ENCODE results near the gene TTI1.

TTI1 gene

DNA sequence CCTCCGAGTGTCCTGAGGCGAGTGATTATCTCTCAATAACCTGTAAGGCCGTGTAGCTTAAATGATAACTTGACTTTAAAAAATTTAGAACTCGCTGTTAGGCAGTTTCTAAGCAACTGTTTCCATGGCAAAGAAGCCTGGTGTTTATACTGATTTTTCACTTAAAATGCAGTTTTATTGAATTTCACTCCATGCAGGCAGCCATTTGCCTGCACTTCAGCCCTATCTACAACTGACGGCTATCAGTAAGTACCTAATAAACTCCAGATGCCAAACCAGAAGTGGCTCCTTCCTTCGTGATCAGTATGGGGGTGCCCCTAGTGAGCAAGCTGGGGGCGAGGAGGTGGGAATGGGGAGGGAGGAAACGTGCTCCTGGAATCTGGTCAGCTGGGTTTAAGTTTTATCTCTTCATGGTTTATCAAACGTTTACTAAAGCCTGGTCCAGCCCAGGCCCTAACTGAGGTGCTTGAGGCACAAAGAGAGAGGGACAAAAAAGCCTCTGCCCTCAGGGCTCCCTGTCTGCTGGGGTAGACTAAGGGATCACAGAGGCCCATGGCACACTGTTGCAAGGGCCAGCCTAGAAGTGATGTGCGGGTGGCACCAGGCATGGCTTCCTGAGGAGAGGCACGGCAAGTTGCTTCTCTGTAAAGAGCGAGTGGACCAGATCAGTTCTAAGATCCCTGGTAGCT is 45.5 kb downstream of the TTI1 start:
- DNase-seq (ENCODE audit: low spot score) = no peak

DNA sequence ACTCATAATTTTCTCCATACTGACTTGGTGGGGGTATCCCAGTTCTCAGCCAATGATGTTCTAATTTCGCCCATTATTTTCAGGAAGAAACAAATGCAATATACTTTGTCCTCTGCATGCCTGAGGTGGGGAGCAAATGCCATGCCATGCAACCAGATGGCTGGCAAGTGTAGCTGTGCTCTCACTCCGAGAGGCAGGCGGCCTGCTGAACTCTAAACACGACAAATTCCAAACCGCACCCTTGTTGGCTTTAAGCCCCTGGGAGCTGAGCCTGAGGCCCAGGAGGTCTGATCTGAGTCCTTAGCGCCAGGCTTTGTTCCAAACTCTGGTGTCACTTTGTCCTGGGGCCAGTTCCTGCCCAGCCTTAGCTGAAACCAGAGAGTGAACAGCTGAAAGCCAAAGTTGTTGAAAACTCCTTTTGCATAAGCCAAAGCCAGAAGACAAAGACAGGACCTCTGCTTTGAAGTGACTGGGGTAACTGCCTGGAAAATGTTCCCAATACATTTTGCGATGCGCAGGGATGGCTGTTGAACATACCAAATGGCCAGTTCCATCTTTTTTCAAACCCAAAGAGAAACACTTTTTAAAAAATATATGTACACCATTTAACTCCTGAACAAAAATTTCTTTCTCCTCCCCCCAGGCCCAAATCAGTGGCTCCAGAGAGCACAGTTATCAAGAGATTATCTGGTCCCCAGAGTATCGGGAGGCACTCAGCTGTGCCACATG is 46.2 kb downstream of the TTI1 start:
- peak; percentile 63 for DNase-seq (ENCODE audit: low spot score)

DNA sequence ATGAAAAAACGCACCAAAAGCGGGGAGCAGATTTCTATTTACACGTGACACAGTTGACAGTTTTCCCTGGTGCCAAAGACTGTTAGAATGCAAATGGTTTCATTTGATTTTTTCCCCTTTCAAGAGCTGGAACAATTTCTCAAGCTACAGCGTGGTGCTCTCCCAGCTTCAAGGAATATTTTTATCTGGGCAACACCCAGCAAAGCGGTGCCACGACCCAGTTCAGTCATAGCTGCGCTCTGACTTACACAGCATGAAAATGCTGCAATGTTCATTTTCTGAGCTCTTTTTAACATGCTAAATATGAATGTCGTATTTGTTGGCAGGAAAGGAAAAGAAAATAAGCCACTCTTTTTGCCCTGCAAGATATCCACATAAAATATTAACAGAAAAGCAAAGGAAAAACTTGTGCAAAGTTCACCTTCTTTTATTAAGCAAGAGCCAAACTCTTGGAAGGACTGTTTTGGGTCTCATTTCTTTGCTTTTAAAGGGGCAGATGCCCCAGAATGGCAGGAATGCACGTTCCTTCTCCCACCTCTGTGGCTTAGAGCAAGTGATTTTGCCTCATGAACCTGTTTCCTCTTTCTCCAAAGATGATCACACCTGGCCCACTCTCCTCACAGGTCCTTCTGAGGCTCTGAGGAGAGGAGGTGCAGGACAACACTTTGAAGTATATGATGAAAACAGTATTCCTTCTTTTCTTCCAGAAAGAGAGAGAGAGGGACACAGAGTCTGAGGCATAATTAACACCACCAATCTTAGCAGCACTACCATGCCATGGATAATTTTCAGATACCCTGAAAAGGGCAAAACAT is 47.0 kb downstream of the TTI1 start:
- DNase-seq (ENCODE audit: low spot score) = no peak

DNA sequence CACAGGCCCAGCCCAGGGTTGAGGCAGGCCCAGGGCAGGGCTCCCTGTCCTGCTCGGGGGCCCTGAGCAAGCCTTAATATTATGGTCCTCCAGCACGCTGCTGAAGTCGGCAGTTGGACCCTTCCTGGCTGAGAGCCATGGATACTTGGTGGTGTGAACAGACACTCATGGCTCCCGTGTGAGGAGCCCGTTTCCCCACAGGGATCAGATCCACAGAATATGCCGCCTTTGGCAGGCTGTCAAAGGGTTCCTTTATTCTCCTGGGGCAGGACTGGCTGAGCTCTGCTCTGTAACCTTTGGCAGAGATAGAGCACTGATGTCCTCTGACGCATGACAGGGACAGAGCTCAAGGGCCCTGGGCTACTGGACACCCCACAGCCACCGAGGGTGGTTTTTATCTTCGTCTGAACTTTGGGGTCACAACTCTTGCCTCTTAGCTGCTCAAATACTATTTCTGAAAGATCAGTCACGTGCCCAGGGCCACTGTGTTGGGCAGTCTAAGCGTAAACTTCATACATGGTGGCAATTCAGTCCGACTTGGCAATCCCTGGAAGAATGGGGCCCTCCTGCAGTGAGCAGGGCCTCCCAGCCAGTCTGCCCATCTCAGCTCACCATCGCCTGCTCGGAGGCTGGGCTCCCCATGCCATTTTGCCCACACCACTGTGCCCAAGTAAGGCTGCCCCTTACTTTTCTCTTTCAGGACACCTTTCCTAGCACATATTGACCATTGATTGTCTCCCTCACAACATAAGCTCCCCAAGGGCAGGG is 49.1 kb downstream of the TTI1 start:
- DNase-seq (ENCODE audit: low spot score) = no peak

DNA sequence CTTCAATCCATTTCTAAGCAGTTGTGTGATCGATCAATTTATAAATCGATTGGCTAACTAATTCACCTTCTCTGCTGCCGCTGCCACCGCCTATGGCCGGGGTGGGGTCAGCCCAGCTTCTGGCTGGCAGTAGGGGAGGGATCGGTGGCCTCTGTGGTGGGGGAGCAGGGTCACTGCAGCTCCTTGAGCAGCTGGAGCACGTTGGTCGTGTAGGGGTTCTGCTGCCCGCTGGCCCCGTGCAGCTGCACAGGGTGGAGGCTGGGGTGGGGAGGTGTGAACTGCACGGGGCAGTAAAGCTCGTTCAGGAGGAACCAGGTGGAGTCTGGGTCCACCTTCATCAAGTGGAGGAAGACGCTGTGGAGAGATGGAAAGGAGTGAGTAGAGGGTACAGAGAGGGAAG is 50.0 kb downstream of the TTI1 start:
- DNase-seq (ENCODE audit: low spot score) = no peak

DNA sequence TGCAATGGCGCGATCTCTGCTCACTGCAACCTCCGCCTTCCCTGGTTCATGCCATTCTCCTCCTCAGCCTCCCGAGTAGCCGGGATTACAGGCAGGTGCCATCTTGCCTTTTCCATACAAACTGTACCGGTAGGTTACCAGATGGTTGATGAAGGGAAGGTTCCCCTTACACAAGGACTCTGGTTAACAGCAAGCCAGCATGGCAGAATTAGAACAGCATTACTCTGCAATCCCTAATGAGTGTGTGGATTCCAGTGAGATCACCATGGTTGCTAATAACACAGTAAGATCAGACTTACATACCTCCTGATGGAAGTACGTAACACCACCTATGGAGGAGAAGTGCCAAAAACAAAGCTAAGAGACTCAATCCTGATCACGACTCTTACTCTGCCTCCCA is 51.7 kb downstream of the TTI1 start:
- DNase-seq (ENCODE audit: low spot score) = no peak

DNA sequence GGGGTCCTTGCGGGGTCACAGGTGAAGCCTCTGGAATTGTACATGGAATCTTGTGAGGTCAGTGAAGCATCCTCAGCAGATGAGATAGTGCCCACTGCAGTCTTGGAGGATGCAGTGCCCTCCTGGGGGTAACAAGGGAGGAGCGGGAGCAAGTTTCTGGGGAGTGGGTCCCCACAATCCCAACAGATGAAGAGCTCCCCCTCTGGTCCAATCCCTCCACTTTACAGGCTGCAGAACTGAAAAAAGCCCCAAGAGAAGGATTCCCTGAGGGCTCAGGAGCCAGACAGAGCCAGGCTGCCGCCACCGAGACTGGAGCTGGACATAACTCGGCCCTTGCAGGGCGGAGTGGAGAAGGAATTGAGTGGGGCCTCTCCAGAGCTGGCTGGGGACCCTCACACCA is 52.4 kb downstream of the TTI1 start:
- DNase-seq (ENCODE audit: low spot score) = no peak

DNA sequence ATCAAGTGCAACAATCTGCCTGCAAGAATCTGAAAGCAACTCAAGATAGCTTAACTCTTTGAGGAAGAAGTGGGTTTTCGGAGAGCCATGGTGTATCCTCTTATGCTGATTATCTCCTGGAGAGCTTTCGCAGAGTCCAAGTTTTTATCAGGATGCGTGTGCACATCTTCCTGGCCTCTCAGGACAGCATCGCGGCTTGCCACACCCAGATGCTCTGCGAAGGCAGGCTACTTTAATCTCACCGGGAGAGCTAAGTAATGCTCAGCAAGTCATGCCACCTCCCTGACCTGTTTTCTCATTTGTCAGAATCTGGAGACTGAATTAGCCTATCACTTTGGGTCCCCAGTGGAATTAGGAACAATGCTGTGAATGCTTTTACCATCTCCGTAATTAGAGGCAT is 52.9 kb downstream of the TTI1 start:
- DNase-seq (ENCODE audit: low spot score) = no peak

DNA sequence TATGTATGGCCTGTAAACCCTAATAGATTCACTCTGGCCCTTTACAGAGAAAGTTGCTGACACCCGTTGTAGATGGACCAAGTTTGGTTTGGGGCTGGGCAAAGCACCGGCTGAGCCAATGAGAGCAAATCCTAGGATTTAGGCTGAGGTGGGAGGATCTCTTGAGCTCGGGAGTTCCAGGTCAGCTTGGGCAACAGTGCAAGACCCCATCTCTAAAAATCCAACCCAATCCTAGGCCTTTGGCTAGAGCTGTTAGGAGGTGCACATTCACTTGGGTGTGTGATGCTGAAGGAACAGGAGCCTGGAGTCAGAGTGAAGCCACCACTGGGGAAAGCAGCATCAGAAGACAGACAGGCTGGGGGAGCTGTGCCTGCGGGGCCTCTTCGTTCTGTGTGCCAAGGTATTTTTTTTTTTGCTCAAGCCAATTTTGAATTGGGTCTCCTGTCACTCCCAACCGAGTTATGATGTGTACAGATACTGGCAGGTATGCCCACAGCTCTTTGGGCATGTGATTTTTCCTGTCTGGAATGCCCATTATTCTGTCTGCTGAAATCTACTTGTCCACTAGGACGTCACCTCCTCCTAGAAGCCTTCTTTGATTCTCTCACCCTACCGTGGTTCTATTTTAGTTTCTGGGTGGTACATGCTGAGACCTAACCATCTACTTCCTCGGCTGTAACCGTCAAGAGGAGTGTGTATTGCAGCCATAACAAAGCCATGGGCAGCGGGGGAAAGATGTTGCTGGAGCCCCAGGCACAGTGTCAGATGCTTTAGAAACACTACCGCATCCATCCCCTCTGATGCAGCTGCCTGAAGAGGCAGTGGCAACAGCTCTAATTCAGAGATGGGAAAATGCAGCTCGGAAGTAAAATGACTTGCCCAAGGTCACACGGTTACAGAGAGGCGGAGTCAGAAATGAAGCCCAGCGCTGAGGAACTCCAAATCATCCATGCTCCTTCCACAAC is 54.0 kb downstream of the TTI1 start:
- no peak for DNase-seq (ENCODE audit: low spot score)

DNA sequence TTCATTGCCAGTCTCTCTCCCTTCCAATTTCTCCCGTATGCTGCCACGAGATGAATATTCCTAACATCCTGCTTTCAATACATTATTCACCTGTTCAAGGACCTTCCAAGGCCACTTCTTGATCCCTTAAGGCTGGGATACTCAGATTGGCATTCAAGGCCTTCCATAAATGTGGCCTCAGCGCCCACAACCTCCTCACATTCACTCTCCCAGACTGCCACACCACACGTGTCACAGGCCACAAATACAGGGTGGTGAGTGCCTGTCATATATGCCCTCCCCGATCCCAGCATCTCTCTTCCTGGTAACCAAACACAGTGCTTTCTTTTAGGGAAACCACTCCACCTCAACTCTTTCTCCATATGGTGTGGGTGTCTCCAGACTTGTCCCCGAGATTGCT is 55.5 kb downstream of the TTI1 start:
- no peak for DNase-seq (ENCODE audit: low spot score)

DNA sequence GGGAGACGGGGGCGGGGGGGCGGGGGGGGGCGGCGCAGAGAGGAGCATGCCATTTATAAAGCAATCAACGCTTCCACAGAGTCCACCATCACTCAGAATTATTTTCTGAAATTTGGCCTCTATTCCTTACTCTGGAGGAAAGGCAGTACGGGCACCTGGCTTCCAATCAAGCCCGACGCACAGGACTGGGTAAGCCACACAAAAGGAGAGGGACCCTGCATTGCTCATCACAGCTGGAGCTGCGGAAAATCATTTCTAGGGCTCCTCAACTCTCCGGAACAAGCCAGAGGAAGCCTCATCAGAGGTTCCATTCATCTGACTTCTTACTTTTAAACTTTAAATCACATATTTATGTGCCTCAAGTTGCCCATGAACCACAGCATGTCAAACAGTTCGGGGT is 55.9 kb downstream of the TTI1 start:
- DNase-seq (ENCODE audit: low spot score) = no peak

DNA sequence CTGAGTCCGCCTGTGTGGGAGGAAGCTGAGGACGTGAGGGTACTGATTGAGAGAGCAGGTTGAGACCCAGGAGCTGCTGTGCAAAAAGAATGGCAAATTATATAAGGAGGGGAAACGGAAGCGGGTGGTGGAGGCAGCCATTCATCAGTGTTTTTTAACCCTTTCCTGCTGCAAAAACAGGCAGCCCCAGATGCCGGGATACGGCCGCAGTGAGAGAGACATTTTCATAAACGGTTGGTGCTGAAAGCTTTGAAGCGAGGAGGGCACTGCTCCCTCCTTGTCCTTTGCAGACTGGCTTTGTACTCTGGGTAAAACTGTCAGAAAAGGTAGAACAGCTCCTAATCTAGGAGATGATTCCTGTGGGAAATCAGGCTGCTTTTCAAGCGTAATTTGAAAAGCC is 56.4 kb downstream of the TTI1 start:
- no peak for DNase-seq (ENCODE audit: low spot score)

DNA sequence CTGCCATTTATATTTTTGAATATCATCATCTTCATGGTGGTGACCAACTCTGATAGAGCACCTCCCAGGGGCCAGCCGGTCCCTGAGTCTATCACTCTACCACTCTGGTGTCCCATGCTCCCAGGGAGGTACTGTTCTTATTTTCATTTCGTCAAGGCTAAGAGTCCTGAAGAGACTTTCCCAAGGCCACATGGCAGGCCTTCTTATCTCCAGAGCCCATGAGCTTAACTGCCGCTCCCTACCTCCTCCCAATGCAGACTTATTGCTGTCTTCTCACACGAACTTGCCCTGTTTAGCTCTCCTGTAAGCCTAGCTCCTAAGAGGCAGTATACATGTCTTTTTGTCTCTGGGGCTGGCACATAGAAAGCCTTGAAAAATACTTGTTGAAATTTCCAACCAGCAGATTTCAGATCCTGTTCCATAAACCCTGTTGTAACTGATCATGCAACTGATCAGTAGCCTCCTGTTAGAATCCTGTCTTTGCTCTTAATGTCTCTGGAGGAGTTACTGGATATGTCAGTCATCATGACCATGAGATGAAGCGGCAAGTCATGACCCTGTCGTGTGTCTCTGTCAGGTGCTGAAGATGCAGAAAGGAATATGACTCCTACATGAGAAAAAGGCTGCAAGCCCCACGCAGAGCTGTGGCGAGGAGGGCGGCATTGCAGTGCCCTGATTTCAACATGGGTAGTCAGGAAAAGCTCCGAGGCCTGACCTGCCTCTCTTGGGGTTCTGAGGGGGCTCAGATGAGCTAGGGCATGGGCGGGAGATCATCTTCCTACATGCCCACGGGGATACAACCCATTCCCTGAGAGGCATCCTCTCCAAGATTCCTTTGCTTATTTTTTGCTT is 60.0 kb downstream of the TTI1 start:
- DNase-seq (ENCODE audit: low spot score) = no peak

DNA sequence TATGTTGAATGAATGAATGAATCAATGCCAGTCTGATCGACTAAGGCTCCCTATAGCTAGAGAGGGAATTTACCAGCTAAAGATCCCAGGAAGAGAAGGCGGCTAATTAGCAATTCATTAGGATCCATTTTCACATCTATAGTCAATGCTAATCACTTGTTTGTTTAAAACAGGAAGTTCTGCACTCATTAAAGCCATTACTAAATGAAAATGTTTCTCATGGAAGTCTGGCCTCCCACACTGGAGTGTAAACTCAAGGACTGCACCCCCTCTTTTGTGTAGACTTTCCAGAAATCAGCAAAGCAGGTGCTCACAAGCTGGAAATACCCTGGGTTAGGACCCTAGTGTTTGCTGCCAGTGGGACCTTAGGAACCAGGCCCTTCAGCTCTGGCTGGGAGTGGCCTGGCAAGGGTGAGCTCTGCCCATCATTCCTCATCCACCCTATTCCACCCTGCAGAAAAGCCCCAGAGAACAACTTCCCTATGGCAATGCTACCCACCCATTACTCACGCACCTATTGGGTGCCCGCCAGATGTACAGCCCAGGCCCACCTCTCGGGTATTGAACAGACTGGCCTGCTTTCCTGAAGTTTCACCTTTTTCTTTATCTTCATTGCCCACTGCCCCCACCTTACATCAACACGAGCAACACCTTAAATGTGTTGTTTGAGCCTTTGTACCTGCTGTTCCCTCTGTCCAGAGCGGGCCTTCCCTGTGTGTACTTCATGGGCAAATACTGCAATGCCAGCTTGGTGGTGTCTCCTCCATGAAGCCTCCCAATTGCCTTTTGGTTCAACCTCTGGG is 60.8 kb downstream of the TTI1 start:
- no peak for DNase-seq (ENCODE audit: low spot score)

DNA sequence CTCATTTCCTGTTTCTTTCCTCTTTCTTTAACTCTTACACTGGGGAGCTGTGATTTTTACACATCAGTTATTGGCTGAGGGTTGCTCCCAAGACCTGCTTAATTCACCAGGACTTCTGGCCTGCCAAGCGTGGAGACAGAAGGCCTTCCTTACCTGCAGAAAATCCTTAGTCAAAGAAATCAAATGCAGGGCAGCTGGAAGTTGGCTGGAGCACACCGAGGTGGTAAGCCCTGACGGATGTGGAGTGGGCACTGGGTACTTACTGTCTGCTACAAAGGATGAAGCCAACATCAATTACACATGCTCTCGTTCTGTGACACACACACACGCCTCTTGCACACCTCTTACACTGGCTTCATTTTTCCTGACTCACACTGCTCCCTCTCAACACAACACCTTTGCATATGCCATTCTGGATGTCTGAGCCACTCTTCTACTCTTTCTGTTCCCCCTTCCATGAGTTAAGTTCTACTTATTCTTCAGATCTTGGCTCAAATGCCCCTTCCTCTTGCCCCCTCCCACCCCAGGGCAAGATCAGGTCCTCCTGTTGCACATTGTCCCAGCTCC is 61.6 kb downstream of the TTI1 start:
- no peak for DNase-seq (ENCODE audit: low spot score)

DNA sequence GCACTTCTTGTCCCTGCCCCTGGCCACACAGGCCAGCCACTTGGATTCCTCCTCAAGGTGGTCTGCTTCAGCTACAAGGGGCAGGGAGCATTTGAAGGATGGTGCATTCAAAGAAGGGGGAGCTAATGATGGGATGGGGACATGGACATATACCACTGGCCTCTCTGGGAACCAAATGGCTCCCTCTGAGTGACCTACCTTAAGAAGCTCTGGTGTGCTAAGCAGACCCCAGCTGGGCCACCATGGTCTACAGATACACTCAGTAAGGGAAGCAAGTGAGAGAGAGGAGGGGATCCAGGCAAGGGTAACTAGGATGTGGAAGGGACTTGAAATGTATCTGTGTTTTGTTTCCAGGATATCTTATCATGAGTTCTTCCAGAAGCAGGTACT is 62.4 kb downstream of the TTI1 start:
- DNase-seq (ENCODE audit: low spot score) = no peak

DNA sequence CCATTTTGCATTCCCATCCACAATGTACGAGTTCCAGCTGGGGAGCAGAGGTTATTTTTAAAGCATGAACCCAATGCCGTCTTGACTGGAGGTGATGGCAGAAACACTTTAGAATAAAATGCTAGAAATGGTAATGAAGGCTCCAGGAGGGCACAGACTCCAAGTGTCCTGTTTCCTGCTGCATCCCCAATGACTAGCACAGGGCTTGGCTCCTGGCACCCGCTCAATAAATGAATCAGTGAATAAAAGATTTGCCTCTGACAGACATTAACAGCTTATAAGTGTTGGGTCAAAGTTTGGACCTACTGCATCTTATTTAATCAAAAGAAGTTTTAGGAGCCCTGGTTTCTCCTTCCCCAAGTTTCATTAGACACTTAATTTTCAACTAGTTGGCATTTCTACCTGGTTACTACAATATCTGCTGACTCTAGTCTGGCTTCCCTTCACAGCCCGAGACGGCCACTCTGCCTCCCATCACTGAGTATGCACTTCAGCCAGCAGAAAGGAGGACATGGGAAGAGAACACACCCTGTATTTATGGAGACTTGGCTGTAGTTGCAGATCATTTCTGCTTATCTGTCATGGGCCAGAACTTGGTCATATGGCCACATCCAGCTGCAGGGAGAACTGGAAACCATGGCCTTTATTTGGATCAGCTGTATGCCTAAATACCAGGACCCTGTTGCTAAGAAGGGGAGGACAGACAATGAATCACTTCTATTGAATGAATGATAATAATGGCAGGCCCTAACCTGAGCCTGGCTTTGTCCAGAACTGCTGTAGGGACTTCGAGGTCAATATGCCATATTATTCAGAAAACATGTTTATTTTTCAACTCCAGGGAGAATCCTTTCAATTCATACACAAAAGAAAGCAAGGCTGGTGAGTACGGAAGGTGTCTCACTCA is 63.1 kb downstream of the TTI1 start:
- DNase-seq (ENCODE audit: low spot score) = peak; percentile 49

DNA sequence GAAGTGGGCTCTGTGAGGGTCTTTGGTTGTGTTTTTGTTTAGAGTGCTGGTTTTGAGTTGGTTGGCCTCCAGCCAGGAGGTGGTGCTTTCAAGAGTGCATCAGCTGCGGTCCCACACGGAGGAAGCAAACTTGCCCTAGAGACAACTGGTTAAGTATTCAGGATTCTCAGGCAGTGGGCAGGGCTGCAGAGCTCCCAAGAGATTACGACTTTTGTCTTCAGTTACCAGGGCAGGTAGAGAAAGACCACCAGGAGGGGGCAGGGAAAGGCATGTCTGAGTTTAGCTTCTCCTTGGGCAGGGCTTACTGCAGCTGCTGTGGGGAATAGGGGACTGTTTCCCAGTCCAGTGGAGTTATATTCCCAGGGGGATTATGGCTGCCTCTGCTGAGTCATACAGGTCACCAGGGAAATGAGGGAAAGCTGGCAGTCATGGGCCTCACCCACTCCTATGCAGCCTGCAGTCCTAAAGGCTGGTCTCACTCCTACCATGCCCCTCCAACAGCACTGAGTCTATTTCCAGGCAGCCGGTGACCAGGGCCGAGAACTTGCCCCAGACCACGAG is 64.3 kb downstream of the TTI1 start:
- no peak for DNase-seq (ENCODE audit: low spot score)

Measured in AG20443 (cell line).